Activated CD4-positive, alpha-beta memory T cell treated with anti-CD3 and anti-CD28 coated beads for 36 hours (primary cell): ENCODE measurements around the gene IL4. TPM values are rescaled to one million over a fixed set of nuclear protein-coding genes. Genes with fewer than 3 reads are reported as not detected.
A peak's percentile ranks its signal among the peaks of the same experiment; 100 is the strongest.

Experiments
- CTCF ChIA-PET: fragments of 350-600 bp; sonication (Branson Sonifier 250); formaldehyde crosslinking; loops from one replicate; lab custom pipeline; 2021; ENCODE audit warnings: antibody characterized with exemption, inconsistent platforms; lab: Charles Lee
- POLR2A ChIA-PET: fragments of 350-600 bp; sonication (Branson Sonifier 250); formaldehyde crosslinking; loops from one replicate; lab custom pipeline; 2021; ENCODE audit warnings: antibody characterized with exemption; lab: Charles Lee
- DNase-seq: peaks from one replicate; pipeline ENCODE4 v3.0.0-alpha.2; 2020
- H3K27ac Mint-ChIP-seq: one replicate; pipeline ENCODE4 v1.8.0; 2021; ENCODE audit warnings: mixed read lengths
- H3K27me3 Mint-ChIP-seq: one replicate; pipeline ENCODE4 v1.8.0; 2021; ENCODE audit warnings: mixed read lengths
- H3K36me3 Mint-ChIP-seq: one replicate; pipeline ENCODE4 v1.8.0; 2021; ENCODE audit warnings: mixed read lengths
- H3K4me1 Mint-ChIP-seq: one replicate; pipeline ENCODE4 v1.8.0; 2021; ENCODE audit warnings: low read depth, mixed read lengths
- H3K4me3 Mint-ChIP-seq: one replicate; pipeline ENCODE4 v1.8.0; 2021; ENCODE audit warnings: mild to moderate bottlenecking, mixed read lengths
- H3K9me3 Mint-ChIP-seq: one replicate; pipeline ENCODE4 v1.8.0; 2021; ENCODE audit warnings: mixed read lengths
- intact Hi-C: fragments of 100-400 bp; cut with micrococcal nuclease; formaldehyde crosslinking; loops from one replicate; pipeline ENCODE4 v1.15.1; 2023
- total RNA-seq, 2 experiments: library from RNA; stranded (reverse); gene quantifications; one replicate each; pipeline ENCODE4 v1.2.3, GENCODE V29; 2021

Gene IL4
- total RNA-seq, 2 experiments from 2014 or later: 6.4 to 6.8 TPM

- H3K27ac Mint-ChIP-seq: no peak overlapping the region
- H3K4me3 Mint-ChIP-seq: no peak overlapping the region
- intact Hi-C loops: no loop called here
- no peaks in the 10 kb centered on the region for H3K36me3 Mint-ChIP-seq
- no peak for DNase-seq
- no peaks in the 10 kb centered on the region for H3K27me3 Mint-ChIP-seq
- POLR2A ChIA-PET: no interaction called here
- no peaks in the 10 kb centered on the region for H3K9me3 Mint-ChIP-seq
- CTCF ChIA-PET: interaction anchor here (0.8 kb wide), 1 partner anchor 71 kb away, joined by 3 read pairs; the partner anchor contains the start of gene KIF3A
- peaks cover 30% of the 10 kb centered on the region for H3K4me1 Mint-ChIP-seq
Observed at GRCh38 chr5:132666310-132667123, 7.3 kb upstream of the IL4 start.

- no peak for DNase-seq
- intact Hi-C loops: no loop called here
- no peaks in the 10 kb centered on the region for H3K27me3 Mint-ChIP-seq
- no peaks in the 10 kb centered on the region for H3K9me3 Mint-ChIP-seq
- H3K4me1 Mint-ChIP-seq: peaks cover 22% of the 10 kb centered on the region
- no peaks in the 10 kb centered on the region for H3K36me3 Mint-ChIP-seq
- H3K4me3 Mint-ChIP-seq: no peak overlapping the region
- ChIA-PET POLR2A (no interaction called here), CTCF (no interaction called here)
- no peak overlapping the region for H3K27ac Mint-ChIP-seq
Observed at GRCh38 chr5:132667309-132667708, 6.5 kb upstream of the IL4 start.

GRCh38 chr5:132667761-132668705 lies 5.8 kb upstream of the IL4 start:
- Mint-ChIP-seq H3K27ac (no peak overlapping the region), H3K27me3 (no peaks in the 10 kb centered on the region), H3K4me3 (no peak overlapping the region), H3K36me3 (no peaks in the 10 kb centered on the region), H3K4me1 (peaks cover 17% of the 10 kb centered on the region), H3K9me3 (no peaks in the 10 kb centered on the region)
- ChIA-PET POLR2A (no interaction called here), CTCF (no interaction called here)
- DNase-seq: no peak
- intact Hi-C loops: no loop called here

GRCh38 chr5:132668706-132669454 lies 4.9 kb upstream of the IL4 start:
- Mint-ChIP-seq H3K4me1 (peaks cover 14% of the 10 kb centered on the region), H3K27ac (no peak overlapping the region), H3K9me3 (no peaks in the 10 kb centered on the region), H3K36me3 (no peaks in the 10 kb centered on the region), H3K4me3 (no peak overlapping the region), H3K27me3 (no peaks in the 10 kb centered on the region)
- ChIA-PET CTCF (no interaction called here), POLR2A (no interaction called here)
- DNase-seq: no peak
- intact Hi-C loops: no loop called here

- Mint-ChIP-seq H3K9me3 (no peaks in the 10 kb centered on the region), H3K36me3 (no peaks in the 10 kb centered on the region), H3K27ac (no peak overlapping the region), H3K27me3 (no peaks in the 10 kb centered on the region), H3K4me1 (peaks cover 14% of the 10 kb centered on the region), H3K4me3 (no peak overlapping the region)
- DNase-seq: no peak
- POLR2A ChIA-PET: no interaction called here
- CTCF ChIA-PET: interaction anchor here (1.3 kb wide), 1 partner anchor 143 kb away, joined by 3 read pairs; no protein-coding TSS in a partner anchor
- intact Hi-C loops: no loop called here
Observed at GRCh38 chr5:132669455-132669820, 4.4 kb upstream of the IL4 start.

GRCh38 chr5:132669966-132670882 lies 3.6 kb upstream of the IL4 start:
- Mint-ChIP-seq H3K4me1 (peaks cover 16% of the 10 kb centered on the region), H3K9me3 (no peaks in the 10 kb centered on the region), H3K27ac (no peak overlapping the region), H3K27me3 (no peaks in the 10 kb centered on the region), H3K4me3 (no peak overlapping the region), H3K36me3 (no peaks in the 10 kb centered on the region)
- CTCF ChIA-PET: interaction anchor here (1.3 kb wide), 2 partner anchors 67 to 144 kb away, joined by 3 read pairs; partner anchors contain the start of gene KIF3A
- POLR2A ChIA-PET: no interaction called here
- intact Hi-C loops: no loop called here
- DNase-seq: no peak

GRCh38 chr5:132671000-132671399 lies 2.8 kb upstream of the IL4 start:
- intact Hi-C loops: no loop called here
- CTCF ChIA-PET: interaction anchor here (1.3 kb wide), 1 partner anchor 67 kb away, joined by 3 read pairs; the partner anchor contains the start of gene KIF3A

GRCh38 chr5:132673488-132673887 lies 301 bp upstream of the IL4 start:
- Mint-ChIP-seq H3K27ac (no peak overlapping the region), H3K4me3 (no peak overlapping the region), H3K9me3 (no peaks in the 10 kb centered on the region), H3K27me3 (no peaks in the 10 kb centered on the region), H3K4me1 (peaks cover 27% of the 10 kb centered on the region), H3K36me3 (no peaks in the 10 kb centered on the region)
- ChIA-PET CTCF (interaction anchor here (0.9 kb wide), 1 partner anchor 11 kb away, joined by 3 read pairs; no protein-coding TSS in a partner anchor), POLR2A (interaction anchor here (0.6 to 2.7 kb wide), 2 partner anchors 10 to 33 kb away, joined by 3 to 17 read pairs; no protein-coding TSS in a partner anchor)
- DNase-seq: no peak
- intact Hi-C loops: no loop called here

More at GRCh38 chr5:132671000-132671399, 2.8 kb upstream of the IL4 start:
- Mint-ChIP-seq H3K36me3 (no peaks in the 10 kb centered on the region), H3K27ac (no peak overlapping the region), H3K9me3 (no peaks in the 10 kb centered on the region), H3K4me1 (peaks cover 21% of the 10 kb centered on the region), H3K27me3 (no peaks in the 10 kb centered on the region), H3K4me3 (no peak overlapping the region)
- no peak for DNase-seq
- POLR2A ChIA-PET: no interaction called here

- ChIA-PET CTCF (interaction anchor here (0.7 to 1.9 kb wide), 7 partner anchors 11 to 145 kb away, joined by 3 to 11 read pairs (median 3); no protein-coding TSS in a partner anchor), POLR2A (interaction anchor here (0.8 to 2.7 kb wide), 8 partner anchors 11 to 170 kb away, joined by 3 to 17 read pairs (median 4); partner anchors contain the start of gene RAD50)
- Mint-ChIP-seq H3K9me3 (no peaks in the 10 kb centered on the region), H3K36me3 (no peaks in the 10 kb centered on the region), H3K27ac (peak overlapping the region; percentile 73), H3K27me3 (no peaks in the 10 kb centered on the region), H3K4me3 (peak overlapping the region; percentile 28), H3K4me1 (peaks cover 27% of the 10 kb centered on the region)
- intact Hi-C loops: loop anchor here (1.0 kb wide), 5 partner anchors 12 to 39 kb away; no protein-coding TSS in a partner anchor
- DNase-seq: no peak
Observed at GRCh38 chr5:132674671-132675506, 1.1 kb downstream of the IL4 start.
